GM12878 (cell line): ENCODE measurements around the gene DISC1. TPM values are rescaled to one million over a fixed set of nuclear protein-coding genes. Genes with fewer than 3 reads are reported as not detected.

Source experiments
- ATAC-seq: fragments of 200-7000 bp; cut with Tn5 transposase; 3 replicates; pipeline ENCODE4 v1.9.1; 2020; ENCODE audit warnings: mild to moderate bottlenecking, moderate library complexity
- BruUV-seq: library from RNA; stranded (reverse); fragments of 400-500 nt; replicated peaks from 2 replicates; lab custom pipeline; 2021; lab: Mats Ljungman, UMichigan
- CTCF ChIA-PET: fragments of 300-600 bp; sonication (Branson Sonifier 250); formaldehyde crosslinking; extraction: SDS; loops from one replicate; lab custom pipeline; 2021; ENCODE audit warnings: inconsistent platforms; lab: Yijun Ruan, JAX
- POLR2A ChIA-PET: fragments of 350-600 bp; formaldehyde crosslinking; extraction: SDS; loops from one replicate; lab custom pipeline; 2021; ENCODE audit warnings: inconsistent platforms; lab: Charles Lee
- RAD21 ChIA-PET: fragments of 300-600 bp; sonication (Branson Sonifier 250); formaldehyde crosslinking; loops from one replicate; lab custom pipeline; 2023; ENCODE audit warnings: antibody characterized with exemption; ENCODE audit not compliant: unreplicated experiment; lab: Charles Lee
- SMC1A ChIA-PET: fragments of 300-600 bp; sonication (Branson Sonifier 250); formaldehyde crosslinking; loops from one replicate; lab custom pipeline; 2023; ENCODE audit not compliant: unreplicated experiment, uncharacterized antibody; lab: Charles Lee
- DNase-seq: peaks from one replicate; pipeline ENCODE4 v3.0.0-alpha.2; 2011; ENCODE audit warnings: low read depth, low spot score
- FAIRE-seq: peaks from 3 replicates; lab custom pipeline; 2011; peaks lifted over from hg19 to GRCh38; lab: Jason Lieb, UNC
- H2AFZ ChIP-seq: 2 replicates; pipeline ENCODE4 v1.6.0; 2011; ENCODE audit warnings: low read depth, low read length, control low read depth; ENCODE audit not compliant: control insufficient read depth
- H3K27ac ChIP-seq: 2 replicates; pipeline ENCODE4 v1.5.1; 2011; ENCODE audit warnings: control low read depth; ENCODE audit not compliant: control insufficient read depth, insufficient read depth
- H3K27me3 ChIP-seq, 2 experiments: replicated peaks in 1 of 2; 2 replicates each; pipeline versions ENCODE4 v1.6.0 to v1.6.1; 2011; ENCODE audit warnings: low read length in 1 of 2; ENCODE audit not compliant: control insufficient read depth in 2 of 2, insufficient read depth in 2 of 2
- H3K36me3 ChIP-seq, 2 experiments: 2 replicates each; pipeline ENCODE4 v1.5.1; 2011; ENCODE audit warnings: low read length in 1 of 2; ENCODE audit not compliant: control insufficient read depth in 2 of 2, insufficient read depth in 2 of 2
- H3K4me1 ChIP-seq: 2 replicates; pipeline ENCODE4 v1.6.1; 2011; ENCODE audit warnings: mild to moderate bottlenecking, low read length, moderate library complexity, mixed read lengths; ENCODE audit not compliant: control insufficient read depth, insufficient read depth
- H3K4me2 ChIP-seq: 2 replicates; pipeline ENCODE4 v1.6.0; 2011; ENCODE audit warnings: control low read depth; ENCODE audit not compliant: control insufficient read depth, insufficient read depth
- H3K4me3 ChIP-seq: fragments of 200-600 bp; sonication (generic); 2 replicates; pipeline ENCODE4 v1.5.1; 2016
- H3K79me2 ChIP-seq: 2 replicates; pipeline ENCODE4 v1.6.0; 2011; ENCODE audit warnings: low read length; ENCODE audit not compliant: control insufficient read depth, insufficient read depth
- H3K9ac ChIP-seq: 2 replicates; pipeline ENCODE4 v1.8.0; 2011; ENCODE audit warnings: low read length, control low read depth, mixed read lengths; ENCODE audit not compliant: control insufficient read depth, insufficient read depth
- H3K9me3 ChIP-seq: replicated peaks from 3 replicates; pipeline ENCODE4 v1.5.1; 2011; ENCODE audit warnings: mild to moderate bottlenecking, low read length; ENCODE audit not compliant: control insufficient read depth, insufficient read depth
- H4K20me1 ChIP-seq: 2 replicates; pipeline ENCODE4 v1.6.0; 2011; ENCODE audit not compliant: control insufficient read depth, insufficient read depth
- CHD1 ChIP-seq: IDR thresholded peaks from 2 replicates; pipeline ENCODE4 v1.6.1; 2012; ENCODE audit warnings: low read depth, low read length, improper control_type of control experiment
- CREM ChIP-seq: IDR thresholded peaks from 2 replicates; pipeline ENCODE4 v1.6.1; 2014; ENCODE audit warnings: antibody characterized with exemption, low read depth
- E2F8 ChIP-seq: fragments of 450-650 bp; IDR thresholded peaks from 2 replicates; pipeline ENCODE4 v1.6.1; 2018; ENCODE audit warnings: mild to moderate bottlenecking, low read depth, moderate library complexity; ENCODE audit not compliant: partially characterized antibody
- FOXM1 ChIP-seq: IDR thresholded peaks from 2 replicates; pipeline ENCODE4 v1.6.1; 2012; ENCODE audit warnings: low read depth, mild to moderate bottlenecking, inconsistent platforms, low read length, moderate library complexity
- MAX ChIP-seq: IDR thresholded peaks from 2 replicates; pipeline ENCODE4 v1.6.1; 2012; ENCODE audit warnings: low read depth, low read length, improper control_type of control experiment
- MYB ChIP-seq: fragments of 150-350 bp; IDR thresholded peaks from 2 replicates; pipeline ENCODE4 v1.6.1; 2014; ENCODE audit warnings: mild to moderate bottlenecking, low read depth, low read length, borderline replicate concordance
- NRF1 ChIP-seq: conservative IDR thresholded peaks from 2 replicates; pipeline ENCODE4 v1.6.1; 2011; ENCODE audit warnings: mild to moderate bottlenecking, low read depth, low read length, improper control_type of control experiment
- RBBP5 ChIP-seq: fragments of 200-600 bp; sonication (generic); conservative IDR thresholded peaks from 2 replicates; pipeline ENCODE4 v1.6.1; 2016
- STAT3 ChIP-seq: IDR thresholded peaks from 2 replicates; pipeline ENCODE4 v1.6.1; 2011; ENCODE audit warnings: low read depth, low read length, improper control_type of control experiment
- TBL1XR1 ChIP-seq: IDR thresholded peaks from 2 replicates; pipeline ENCODE4 v1.6.1; 2012; ENCODE audit warnings: low read depth, low read length, improper control_type of control experiment
- ZNF207 ChIP-seq: fragments of 450-650 bp; IDR thresholded peaks from 2 replicates; pipeline ENCODE4 v1.6.1; 2014; ENCODE audit warnings: antibody characterized with exemption, mild to moderate bottlenecking, borderline replicate concordance
- ZNF687 ChIP-seq: fragments of 450-650 bp; IDR thresholded peaks from 2 replicates; pipeline ENCODE4 v1.6.1; 2017; ENCODE audit warnings: mild to moderate bottlenecking, moderate library complexity
- WGBS: methylation state at CpG from one replicate; pipeline ENCODE4 v1.1.6; 2016; ENCODE audit warnings: low lambda C conversion rate; ENCODE audit not compliant: insufficient replicate concordance, insufficient coverage; ENCODE audit errors: missing lambda C conversion rate; 5-methylcytosine and 5-hydroxymethylcytosine counted together
- in situ Hi-C: fragments of 300-500 bp; cut with MboI; formaldehyde crosslinking; loops from 9 replicates; pipeline ENCODE4 v1.14.3; 2018; ENCODE audit warnings: mixed read lengths
- intact Hi-C: fragments of 100-400 bp; cut with micrococcal nuclease; formaldehyde crosslinking; loops from one replicate; pipeline ENCODE4 v1.14.2; 2022; ENCODE audit not compliant: unreplicated experiment
- polyA plus RNA-seq, 11 experiments: library from polyadenylated mRNA; depleted of rRNA in 4 of 11; unstranded in 6 of 11; stranded (reverse) in 5 of 11; fragments of >200 nt; fragmentation: Nextera tagmentation in 4 of 11; fragmentation: Illumina TruSeq in 1 of 11; extraction: Ambion mirVana in 4 of 11; extraction: Trizol in 1 of 11; gene quantifications; 1 replicate in 1 of 11; 2 replicates in 10 of 11; pipeline versions ENCODE4 v1.2.1 to v1.2.3, GENCODE V29; 2011 to 2016; ENCODE audit warnings: inconsistent platforms in 2 of 11, missing spikeins in 2 of 11, low read depth in 1 of 11
- total RNA-seq, 4 experiments: library from RNA; depleted of rRNA in 3 of 4; stranded (reverse); fragments of >200 nt in 3 of 4; fragmentation: Illumina TruSeq in 1 of 4; extraction: Trizol in 1 of 4; gene quantifications; 2 replicates each; pipeline versions ENCODE4 v1.2.1 to v1.2.3, GENCODE V29; 2013 to 2021
- TF ChIP-seq, protein P1 (sequence below): fragments of 150-350 bp; IDR thresholded peaks from 2 replicates; pipeline ENCODE4 v1.6.1; 2014; ENCODE audit warnings: mild to moderate bottlenecking, low read depth, low read length

DISC1 gene
- total and polyA plus RNA-seq, 10 of the 15 experiments (the other 5 are each of a cell fraction or from before 2014, with no cell fraction given) = 0.05 to 0.72 (median 0.19) TPM; not detected in 1

GRCh38 chr1:231720652-231721325 is 94.2 kb downstream of the DISC1 start:
- TF ChIP-seq NRF1 (no peak), ZNF687 (no peak), RBBP5 (no peak), CHD1 (no peak), ZNF207 (no peak), STAT3 (no peak), MAX (no peak), MYB (no peak), TBL1XR1 (no peak), E2F8 (no peak), FOXM1 (no peak), CREM (no peak)
- TF ChIP-seq, protein P1, sequence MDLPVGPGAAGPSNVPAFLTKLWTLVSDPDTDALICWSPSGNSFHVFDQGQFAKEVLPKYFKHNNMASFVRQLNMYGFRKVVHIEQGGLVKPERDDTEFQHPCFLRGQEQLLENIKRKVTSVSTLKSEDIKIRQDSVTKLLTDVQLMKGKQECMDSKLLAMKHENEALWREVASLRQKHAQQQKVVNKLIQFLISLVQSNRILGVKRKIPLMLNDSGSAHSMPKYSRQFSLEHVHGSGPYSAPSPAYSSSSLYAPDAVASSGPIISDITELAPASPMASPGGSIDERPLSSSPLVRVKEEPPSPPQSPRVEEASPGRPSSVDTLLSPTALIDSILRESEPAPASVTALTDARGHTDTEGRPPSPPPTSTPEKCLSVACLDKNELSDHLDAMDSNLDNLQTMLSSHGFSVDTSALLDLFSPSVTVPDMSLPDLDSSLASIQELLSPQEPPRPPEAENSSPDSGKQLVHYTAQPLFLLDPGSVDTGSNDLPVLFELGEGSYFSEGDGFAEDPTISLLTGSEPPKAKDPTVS = no peak
- ChIA-PET POLR2A (no interaction called here), CTCF (no interaction called here), SMC1A (interaction anchor here (1.1 kb wide), 1 partner anchor 12 kb away, joined by 3 read pairs; no protein-coding TSS in a partner anchor), RAD21 (no interaction called here)
- no peak overlapping the region for H3K4me2 ChIP-seq
- H3K27me3 ChIP-seq = no peaks in the 10 kb centered on the region
- no peak overlapping the region for H2AFZ ChIP-seq
- H3K9ac ChIP-seq = no peak overlapping the region
- BruUV-seq = no TSS peak
- no peak overlapping the region for H3K27ac ChIP-seq
- H3K4me1 ChIP-seq = no peaks in the 10 kb centered on the region
- H4K20me1 ChIP-seq = no peaks in the 10 kb centered on the region
- no peaks in the 10 kb centered on the region for H3K36me3 ChIP-seq
- H3K4me3 ChIP-seq = no peak overlapping the region
- in situ Hi-C loops = no loop called here
- FAIRE-seq (no peak), DNase-seq (no peak), ATAC-seq (no peak)
- 10% methylated on average over 5 of the region's 5 CpGs for WGBS
- H3K79me2 ChIP-seq = no peaks in the 10 kb centered on the region
- intact Hi-C loops = no loop called here
- no peaks in the 10 kb centered on the region for H3K9me3 ChIP-seq
